ENCODE measurements around the gene RAET1L. TPM values are rescaled to one million over a fixed set of nuclear protein-coding genes. Genes with fewer than 3 reads are reported as not detected.

RAET1L gene
- total and polyA plus RNA-seq, 9 of the 15 experiments (the other 6 are each of a cell fraction or from before 2014, with no cell fraction given) = not detected

DNA sequence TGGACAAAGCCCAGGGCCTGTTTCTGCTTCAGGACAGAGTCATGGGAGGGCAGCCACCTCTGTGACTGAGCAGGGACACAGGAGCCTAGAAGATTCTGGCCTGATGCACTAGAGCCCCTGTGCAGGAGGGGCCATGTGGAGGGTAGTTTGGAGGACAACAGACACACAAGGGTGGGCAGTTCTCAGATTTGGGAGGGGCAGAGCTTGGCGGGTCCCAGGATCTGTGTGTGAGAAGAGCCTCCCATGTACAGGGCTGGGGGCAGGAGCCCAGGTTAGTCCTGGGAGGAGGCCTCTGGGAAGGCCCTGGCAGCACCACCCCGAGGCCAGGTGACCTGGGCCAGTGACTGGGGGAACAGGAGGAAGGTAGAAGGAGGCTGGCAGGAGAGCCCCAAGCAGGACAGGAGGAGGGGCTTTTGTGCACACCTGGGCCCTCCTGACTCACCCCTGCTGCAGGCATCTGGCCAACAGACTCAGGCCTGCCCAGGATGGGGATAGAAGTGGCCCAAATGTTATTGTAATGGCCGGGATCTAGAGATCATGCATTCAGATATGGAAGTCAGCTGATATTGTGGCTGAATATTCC, 45.0 kb upstream of the RAET1L start (continued):
- no peak for TF ChIP-seq ERF (CRISPR knock-in tag; IDR thresholded peaks at IDR 0.05)
- TF ChIP-seq TAF15 (IDR thresholded peaks at IDR 0.05; ENCODE audit: low read depth, low read length) = no peak
- TF ChIP-seq POLR3A (IDR thresholded peaks at IDR 0.05; ENCODE audit: borderline replicate concordance, extremely low read depth, insufficient read depth, insufficient read length) = no peak
- no peak for TF ChIP-seq ZNF282 (CRISPR knock-in tag; IDR thresholded peaks at IDR 0.05)
- no peak for TF ChIP-seq KLF1 (tag; IDR thresholded peaks at IDR 0.05)
- TF ChIP-seq NFXL1 (CRISPR knock-in tag; IDR thresholded peaks at IDR 0.05) = no peak

DNA sequence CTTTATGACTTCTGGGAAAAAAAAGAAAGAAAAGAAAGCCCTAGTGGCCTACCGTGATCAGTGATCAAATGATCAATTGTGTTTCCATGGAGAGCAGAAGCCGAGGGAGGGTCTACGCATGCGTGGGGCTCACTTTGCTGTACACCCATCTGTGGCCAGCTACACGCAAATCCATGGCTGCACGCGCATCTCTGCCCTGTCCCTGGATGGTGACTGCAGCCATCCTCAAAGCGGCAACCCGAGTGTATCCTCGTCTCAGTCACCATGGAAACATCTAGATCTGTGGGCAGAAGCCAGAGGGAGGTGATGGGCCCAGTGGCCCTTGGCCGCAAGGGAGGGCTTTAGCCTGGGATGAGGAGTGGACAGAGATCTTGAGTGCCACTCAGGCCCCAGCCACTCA, 44.4 kb upstream of the RAET1L start:
- in situ Hi-C loops (cut with MboI) (loop anchor here (5.0 to 25.0 kb wide), 2 partner anchors 323 to 743 kb away; no protein-coding TSS in a partner anchor), intact Hi-C loops (cut with micrococcal nuclease) (loop anchor here (2.0 to 5.0 kb wide), 3 partner anchors 137 to 748 kb away; no protein-coding TSS in a partner anchor)
- H4K20me1 ChIP-seq (replicated peaks; ENCODE audit: control insufficient read depth, insufficient read depth, low read length) = no peaks in the 10 kb centered on the region
- no peak for FAIRE-seq
- no peaks in the 10 kb centered on the region for H3K9me3 ChIP-seq (replicated peaks; ENCODE audit: control insufficient read depth, insufficient read depth, low read depth, low read length)
- H3K9me1 ChIP-seq (ENCODE audit: control insufficient read depth, insufficient read depth, low read length) = no peaks in the 10 kb centered on the region
- 23% methylated on average over 11 of the region's 11 CpGs for WGBS (ENCODE audit: insufficient coverage, low coverage, missing lambda C conversion rate)
- BruUV-seq (replicated peaks) = no TSS peak
- no peak overlapping the region for H3K4me2 ChIP-seq (ENCODE audit: insufficient read depth, low read length)
- no peak overlapping the region for H2AFZ ChIP-seq (ENCODE audit: low read depth, low read length)
- no peak overlapping the region for H3K4me3 ChIP-seq
- CTCF ChIA-PET (ENCODE audit: low intra/inter-chr PET ratio) = interaction anchor here (1.4 to 4.0 kb wide), 2 partner anchors 135 to 265 kb away, joined by 4 to 25 read pairs; no protein-coding TSS in a partner anchor
- ATAC-seq = no peak
- H3K36me3 ChIP-seq (ENCODE audit: control insufficient read depth, insufficient read depth, low read length) = no peaks in the 10 kb centered on the region
- H3K79me2 ChIP-seq (ENCODE audit: control insufficient read depth, insufficient read depth, low read length) = no peaks in the 10 kb centered on the region
- no peak overlapping the region for H3K27ac ChIP-seq (ENCODE audit: extremely low read depth, low read depth, low read length)
- H3K9ac ChIP-seq (ENCODE audit: insufficient read depth in 1 of 2, low read depth in 2 of 2, low read length in 2 of 2) = no peak overlapping the region
- POLR2A ChIA-PET = interaction anchor here (0.9 kb wide), 1 partner anchor 14 kb away, joined by 3 read pairs; no protein-coding TSS in a partner anchor
- no peak for TF ChIP-seq NR2F6 (CRISPR knock-in tag; IDR thresholded peaks at IDR 0.05)
- no peak for TF ChIP-seq HDAC3 (IDR thresholded peaks at IDR 0.05; ENCODE audit: borderline replicate concordance, partially characterized antibody)
- TF ChIP-seq DDX20 (tag; IDR thresholded peaks at IDR 0.05; ENCODE audit: low read depth) = no peak
- no peak for TF ChIP-seq POLR2B (IDR thresholded peaks at IDR 0.05; ENCODE audit: low read depth, partially characterized antibody)
- peak; percentile 47; the same call in 1 of the 2 replicates for TF ChIP-seq RFX1 (IDR thresholded peaks at IDR 0.05)
- TF ChIP-seq POLR2AphosphoS5 (IDR thresholded peaks at IDR 0.05; ENCODE audit: control insufficient read depth, insufficient read depth, low read depth, low read length) = no peak
- no peak for TF ChIP-seq GATAD2B (IDR thresholded peaks at IDR 0.05; ENCODE audit: borderline replicate concordance)
- no peak for TF ChIP-seq RHOXF2B (CRISPR knock-in tag; conservative IDR thresholded peaks at IDR 0.05)
- TF ChIP-seq ZNF75A (CRISPR knock-in tag; IDR thresholded peaks at IDR 0.05) = no peak
- no peak for TF ChIP-seq MECOM (CRISPR knock-in tag; IDR thresholded peaks at IDR 0.05)
- TF ChIP-seq, protein P1, sequence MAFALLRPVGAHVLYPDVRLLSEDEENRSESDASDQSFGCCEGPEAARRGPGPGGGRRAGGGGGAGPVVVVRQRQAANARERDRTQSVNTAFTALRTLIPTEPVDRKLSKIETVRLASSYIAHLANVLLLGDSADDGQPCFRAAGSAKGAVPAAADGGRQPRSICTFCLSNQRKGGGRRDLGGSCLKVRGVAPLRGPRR (CRISPR knock-in tag; IDR thresholded peaks at IDR 0.05) = no peak
- TF ChIP-seq NRF1 (conservative IDR thresholded peaks at IDR 0.05 in 1 of 2, IDR thresholded peaks at IDR 0.05 in 1 of 2) = peak; percentile 69 to 74
- no peak for TF ChIP-seq CBX5 (IDR thresholded peaks at IDR 0.05; ENCODE audit: borderline replicate concordance, low read depth)
- DNase-seq (ENCODE audit: extremely low read depth in 1 of 4, low spot score in 3 of 4) = no peak
- H3K4me1 ChIP-seq (replicated peaks in 1 of 2; ENCODE audit: control insufficient read depth in 2 of 2, insufficient read depth in 2 of 2, low read length in 2 of 2) = peaks cover 5 to 24% of the 10 kb centered on the region in 2 experiments; a peak in 3 of 5 replicates
- peaks cover 22 to 52% of the 10 kb centered on the region in 2 experiments for H3K27me3 ChIP-seq (ENCODE audit: control insufficient read depth in 2 of 2, insufficient read depth in 2 of 2, low read length in 2 of 2)

All from K562 (cell line).